Measurements from ENCODE around the gene KCNS3. TPM values are rescaled to one million over a fixed set of nuclear protein-coding genes. Genes with fewer than 3 reads are reported as not detected.

The KCNS3 gene
- total and polyA plus RNA-seq, 2 of the 13 experiments (the other 11 are each of a cell fraction or from before 2014, with no cell fraction given) = not detected

- TF ChIP-seq ZNF407 (CRISPR knock-in tag; IDR thresholded peaks at IDR 0.05; ENCODE audit: not compliant biosample characterization) (no peak), ZNF567 (CRISPR knock-in tag; IDR thresholded peaks at IDR 0.05; ENCODE audit: borderline replicate concordance) (no peak), ZNF460 (CRISPR knock-in tag; IDR thresholded peaks at IDR 0.05; ENCODE audit: borderline replicate concordance) (no peak), KDM5B (CRISPR knock-in tag; IDR thresholded peaks at IDR 0.05; ENCODE audit: borderline replicate concordance) (peak; percentile 17; the same call in 1 of the 2 replicates), IRF9 (CRISPR knock-in tag; IDR thresholded peaks at IDR 0.05; ENCODE audit: borderline replicate concordance) (no peak), NCOA5 (CRISPR knock-in tag; IDR thresholded peaks at IDR 0.05) (no peak), ZNF160 (CRISPR knock-in tag; IDR thresholded peaks at IDR 0.05) (no peak), EED (CRISPR knock-in tag; IDR thresholded peaks at IDR 0.05) (no peak), SUZ12 (IDR thresholded peaks at IDR 0.05; ENCODE audit: low read depth, low read length) (no peak), ZNF17 (CRISPR knock-in tag; IDR thresholded peaks at IDR 0.05) (no peak), ZFP82 (CRISPR knock-in tag; IDR thresholded peaks at IDR 0.05; ENCODE audit: borderline replicate concordance) (no peak), ELK4 (CRISPR knock-in tag; IDR thresholded peaks at IDR 0.05; ENCODE audit: borderline replicate concordance) (no peak), ZBTB38 (CRISPR knock-in tag; IDR thresholded peaks at IDR 0.05) (no peak; the same call in 1 of the 2 replicates), ZNF678 (CRISPR knock-in tag; IDR thresholded peaks at IDR 0.05) (no peak), RBFOX2 (IDR thresholded peaks at IDR 0.05; ENCODE audit: low read depth, low read length) (no peak), GTF2F1 (IDR thresholded peaks at IDR 0.05; ENCODE audit: low read length) (no peak), ZNF766 (CRISPR knock-in tag; IDR thresholded peaks at IDR 0.05; ENCODE audit: borderline replicate concordance) (no peak)
Measured at GRCh38 chr2:17879137-17879912, 858 bp downstream of the KCNS3 start (continued).
